DND-41 (cell line): ENCODE results near the gene CTNNA3.

Experiments used
- EZH2 ChIP-seq: IDR thresholded peaks from 3 replicates; pipeline ENCODE4 v1.6.1; 2012; ENCODE audit warnings: borderline replicate concordance, low read depth, mild to moderate bottlenecking, moderate library complexity, low read length, inconsistent platforms; ENCODE audit not compliant: severe bottlenecking
- TF ChIP-seq, protein P1 (sequence below): IDR thresholded peaks from 2 replicates; pipeline ENCODE4 v1.5.1; 2012; ENCODE audit warnings: borderline replicate concordance, low read length, moderate library complexity, mild to moderate bottlenecking; ENCODE audit not compliant: poor library complexity, severe bottlenecking; ENCODE audit errors: extremely low read depth

DNA sequence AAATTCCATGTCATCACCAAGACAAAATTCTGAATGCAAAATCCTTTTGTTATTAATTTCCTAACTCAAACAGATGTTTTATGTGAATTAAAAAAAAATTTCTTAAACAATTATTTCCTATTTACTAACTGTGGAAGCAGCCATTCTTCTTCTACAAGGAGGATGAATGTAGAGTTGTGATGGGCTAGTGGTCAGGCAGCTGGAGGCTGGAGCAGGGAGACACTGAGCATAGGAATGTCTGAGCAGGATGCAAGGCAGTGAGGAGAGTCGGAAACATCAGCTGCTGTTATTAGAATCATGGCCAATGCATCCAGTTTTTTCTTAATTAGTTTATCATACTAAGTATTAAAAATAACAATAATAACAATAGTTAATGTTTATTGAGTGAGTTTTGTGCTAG lies 872.7 kb downstream of the CTNNA3 start:
- TF ChIP-seq EZH2 = no peak
- TF ChIP-seq, protein P1, sequence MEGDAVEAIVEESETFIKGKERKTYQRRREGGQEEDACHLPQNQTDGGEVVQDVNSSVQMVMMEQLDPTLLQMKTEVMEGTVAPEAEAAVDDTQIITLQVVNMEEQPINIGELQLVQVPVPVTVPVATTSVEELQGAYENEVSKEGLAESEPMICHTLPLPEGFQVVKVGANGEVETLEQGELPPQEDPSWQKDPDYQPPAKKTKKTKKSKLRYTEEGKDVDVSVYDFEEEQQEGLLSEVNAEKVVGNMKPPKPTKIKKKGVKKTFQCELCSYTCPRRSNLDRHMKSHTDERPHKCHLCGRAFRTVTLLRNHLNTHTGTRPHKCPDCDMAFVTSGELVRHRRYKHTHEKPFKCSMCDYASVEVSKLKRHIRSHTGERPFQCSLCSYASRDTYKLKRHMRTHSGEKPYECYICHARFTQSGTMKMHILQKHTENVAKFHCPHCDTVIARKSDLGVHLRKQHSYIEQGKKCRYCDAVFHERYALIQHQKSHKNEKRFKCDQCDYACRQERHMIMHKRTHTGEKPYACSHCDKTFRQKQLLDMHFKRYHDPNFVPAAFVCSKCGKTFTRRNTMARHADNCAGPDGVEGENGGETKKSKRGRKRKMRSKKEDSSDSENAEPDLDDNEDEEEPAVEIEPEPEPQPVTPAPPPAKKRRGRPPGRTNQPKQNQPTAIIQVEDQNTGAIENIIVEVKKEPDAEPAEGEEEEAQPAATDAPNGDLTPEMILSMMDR = no peak
